Chondrocyte (in vitro differentiated cells): ENCODE results near the gene PRUNE1. TPM values are rescaled to one million over a fixed set of nuclear protein-coding genes. Genes with fewer than 3 reads are reported as not detected.

ENCODE experiments used
- DNase-seq: peaks from one replicate; pipeline ENCODE4 v3.0.0; 2021; ENCODE audit warnings: mixed read lengths, low spot score
- H3K27ac Mint-ChIP-seq: one replicate; pipeline ENCODE4 v1.8.0; 2021; ENCODE audit warnings: mild to moderate bottlenecking, moderate library complexity, mixed read lengths; ENCODE audit not compliant: unreplicated experiment
- H3K27me3 Mint-ChIP-seq: 2 replicates; pipeline ENCODE4 v1.8.0; 2021; ENCODE audit warnings: low read depth, mixed read lengths
- H3K36me3 Mint-ChIP-seq: 2 replicates; pipeline ENCODE4 v1.8.0; 2021; ENCODE audit warnings: low read depth, mixed read lengths
- H3K4me1 Mint-ChIP-seq: 2 replicates; pipeline ENCODE4 v1.8.0; 2021; ENCODE audit warnings: low read depth, mild to moderate bottlenecking, mixed read lengths
- H3K4me3 Mint-ChIP-seq: one replicate; pipeline ENCODE4 v1.8.0; 2021; ENCODE audit warnings: mild to moderate bottlenecking, moderate library complexity, mixed read lengths; ENCODE audit not compliant: unreplicated experiment
- H3K9me3 Mint-ChIP-seq: 2 replicates; pipeline ENCODE4 v1.8.0; 2021; ENCODE audit warnings: low read depth, mixed read lengths
- CTCF ChIP-seq: fragments of 200-600 bp; sonication (generic); IDR thresholded peaks from 2 replicates; pipeline ENCODE4 v1.5.0; 2021; ENCODE audit warnings: antibody characterized with exemption, mild to moderate bottlenecking, moderate library complexity
- total RNA-seq: library from RNA; stranded (reverse); gene quantifications from 3 replicates; pipeline ENCODE4 v1.2.1, GENCODE V29; 2021

Gene PRUNE1
- total RNA-seq, 1 donor from 2014 or later, result 14.1 TPM

DNA sequence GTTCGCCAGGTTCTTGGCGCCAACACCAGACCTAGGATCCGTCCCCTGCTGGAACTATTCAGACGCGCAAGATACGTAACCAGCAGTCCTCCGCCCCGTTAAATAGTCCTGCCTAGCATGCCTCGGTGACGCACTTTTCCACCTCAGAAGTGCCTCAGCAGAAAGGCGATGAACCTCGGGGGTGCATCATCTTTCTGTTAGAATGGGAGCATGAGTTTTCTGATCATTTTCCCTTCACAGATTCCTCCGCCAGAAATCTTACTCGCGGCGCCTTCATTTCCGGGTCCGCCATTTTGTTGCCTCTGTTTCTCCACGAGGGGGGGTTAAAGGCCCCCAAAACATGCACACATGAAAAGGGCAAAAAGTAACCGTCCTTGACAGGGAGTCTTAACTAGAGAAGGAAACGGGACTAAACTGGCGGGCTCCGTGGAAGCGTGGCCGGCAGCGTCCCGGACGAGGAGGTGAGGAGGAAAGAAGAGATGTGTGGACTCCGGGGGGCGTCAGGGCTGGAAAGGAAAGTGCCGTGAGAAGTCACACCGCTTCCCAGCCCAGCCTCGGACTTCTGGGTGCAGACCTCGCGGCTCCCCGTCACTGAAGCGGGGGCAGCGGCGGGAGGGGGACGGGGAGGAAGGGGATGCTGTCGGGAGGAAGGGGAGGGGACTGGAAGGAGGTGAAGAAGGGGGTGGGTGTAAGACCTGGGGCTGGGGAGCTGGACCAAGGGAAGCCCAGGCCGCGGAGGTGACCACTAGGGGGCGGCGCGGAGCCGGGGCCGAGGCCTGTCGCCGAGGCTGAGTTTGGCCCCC is 62.4 kb downstream of the PRUNE1 start, which contains the start of gene GABPB2:
GABPB2 (plus strand) TSS at position 288 of the 803 bp plus-strand sequence. CDS start 17,429 bp downstream, outside the sequence.
- Mint-ChIP-seq H3K4me1 (peaks cover 29% of the 10 kb centered on the region), H3K27me3 (no peaks in the 10 kb centered on the region), H3K36me3 (peaks cover 12% of the 10 kb centered on the region), H3K27ac (peak within 1 kb of the TSS; percentile 100), H3K9me3 (no peaks in the 10 kb centered on the region), H3K4me3 (peak within 1 kb of the TSS; percentile 99)
- peak; percentile 79 for DNase-seq
- TF ChIP-seq CTCF, result peak; percentile 94

DNA sequence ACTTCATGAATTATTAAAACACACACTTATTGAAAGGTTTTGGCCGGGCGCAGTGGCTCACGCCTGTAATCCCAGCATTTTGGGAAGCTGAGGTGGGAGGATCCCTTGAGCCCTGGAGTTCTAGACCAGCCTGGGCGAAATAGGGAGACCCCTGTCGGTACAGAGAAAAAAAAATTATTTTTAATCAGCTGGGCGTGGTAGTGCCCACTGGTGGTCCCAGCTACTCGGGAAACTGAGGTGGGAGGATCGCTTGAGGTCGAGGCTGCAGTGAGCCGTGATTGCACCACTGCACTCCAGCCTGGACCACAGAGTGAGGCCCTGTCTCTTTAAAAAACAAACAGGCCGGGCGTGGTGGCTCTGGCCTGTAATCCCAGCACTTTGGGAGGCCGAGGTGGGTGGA is 64.0 kb downstream of the PRUNE1 start:
- H3K27ac Mint-ChIP-seq, result peak overlapping the region; percentile 100
- TF ChIP-seq CTCF, result no peak
- no peak overlapping the region for H3K4me3 Mint-ChIP-seq
- H3K27me3 Mint-ChIP-seq, result no peaks in the 10 kb centered on the region
- peak; percentile 52 for DNase-seq
- H3K4me1 Mint-ChIP-seq, result peaks cover 23% of the 10 kb centered on the region
- peaks cover 12% of the 10 kb centered on the region for H3K36me3 Mint-ChIP-seq
- no peaks in the 10 kb centered on the region for H3K9me3 Mint-ChIP-seq

Other genes starting within 250 kb of the PRUNE1 start
- gene CTSS, start 242.7 kb upstream of the PRUNE1 start, total RNA-seq, result 0.79 to 1.5 TPM (median 1.4 TPM) in 3 replicates
- 4.9 to 12.4 TPM (median 4.9 TPM) in 3 replicates for gene CTSK, start 200.2 kb upstream of the PRUNE1 start, total RNA-seq
- gene ARNT, start 131.8 kb upstream of the PRUNE1 start, total RNA-seq, result 32.6 to 33.3 TPM (median 32.9 TPM) in 3 replicates
- not detected in 3 replicates for gene CTXND2, start 121.3 kb upstream of the PRUNE1 start, total RNA-seq
- gene SETDB1, start 82.1 kb upstream of the PRUNE1 start, total RNA-seq, result 35.0 to 44.1 TPM (median 35.9 TPM) in 3 replicates
- 199 to 223 TPM (median 217 TPM) in 3 replicates for gene CERS2, start 33.6 kb upstream of the PRUNE1 start, total RNA-seq
- gene ANXA9, start 26.2 kb upstream of the PRUNE1 start, total RNA-seq, result 0.54 TPM in 1 of 3 replicates, not detected in the others
- gene MINDY1, start 1.5 kb upstream of the PRUNE1 start, total RNA-seq, result 12.5 to 18.2 TPM (median 14.8 TPM) in 3 replicates
- 0.36 to 0.63 TPM (median 0.62 TPM) in 3 replicates for gene BNIPL, start 28.1 kb downstream of the PRUNE1 start, total RNA-seq
- gene C1orf56, start 39.3 kb downstream of the PRUNE1 start, total RNA-seq, result 2.8 to 5.9 TPM (median 3.1 TPM) in 3 replicates
- gene CDC42SE1, start 51.2 kb downstream of the PRUNE1 start, total RNA-seq, result 60.1 to 76.7 TPM (median 76.6 TPM) in 3 replicates
- gene MLLT11, start 51.9 kb downstream of the PRUNE1 start, total RNA-seq, result 42.8 to 49.9 TPM (median 42.8 TPM) in 3 replicates
- 7.8 to 11.7 TPM (median 8.2 TPM) in 3 replicates for gene GABPB2, start 62.3 kb downstream of the PRUNE1 start, total RNA-seq
- gene SEMA6C, start 138.2 kb downstream of the PRUNE1 start, total RNA-seq, result 7.0 to 9.2 TPM (median 8.9 TPM) in 3 replicates
- not detected in 3 replicates for gene TNFAIP8L2, start 148.2 kb downstream of the PRUNE1 start, total RNA-seq
- 9.3 to 10.0 TPM (median 9.9 TPM) in 3 replicates for gene LYSMD1, start 157.5 kb downstream of the PRUNE1 start, total RNA-seq
- 39.6 to 44.3 TPM (median 40.7 TPM) in 3 replicates for gene SCNM1, start 157.7 kb downstream of the PRUNE1 start, total RNA-seq
- gene TMOD4, start 167.5 kb downstream of the PRUNE1 start, total RNA-seq, result 0.60 to 1.9 TPM in 2 of 3 replicates, not detected in the other
- gene VPS72, start 181.7 kb downstream of the PRUNE1 start, total RNA-seq, result 40.4 to 70.5 TPM (median 64.0 TPM) in 3 replicates
- 72.8 to 89.9 TPM (median 80.0 TPM) in 3 replicates for gene PIP5K1A, start 190.1 kb downstream of the PRUNE1 start, total RNA-seq
- gene PSMD4, start 246.3 kb downstream of the PRUNE1 start, total RNA-seq, result 111 to 144 TPM (median 113 TPM) in 3 replicates